HCT116 (cell line): ENCODE data around the gene GMEB1. TPM values are rescaled to one million over a fixed set of nuclear protein-coding genes. Genes with fewer than 3 reads are reported as not detected.
A peak's percentile ranks its signal among the peaks of the same experiment; 100 is the strongest.

Source experiments
- ATAC-seq: fragments of 200-7000 bp; cut with Tn5 transposase; 2 replicates; pipeline ENCODE4 v1.9.1; 2020; ENCODE audit warnings: mild to moderate bottlenecking, moderate library complexity
- BruUV-seq: library from RNA; stranded (reverse); fragments of 400-500 nt; replicated peaks from 2 replicates; lab custom pipeline; 2021; lab: Mats Ljungman, UMichigan
- CTCF ChIA-PET: fragments of 300-600 bp; sonication (Branson Sonifier 250); formaldehyde crosslinking; loops from one replicate; lab custom pipeline; 2021; ENCODE audit warnings: antibody characterized with exemption; lab: Charles Lee
- POLR2A ChIA-PET: fragments of 300-600, 350-600 bp; sonication (Branson Sonifier 250); formaldehyde crosslinking; loops from one replicate; lab custom pipeline; 2021; ENCODE audit warnings: antibody characterized with exemption; lab: Charles Lee
- RAD21 ChIA-PET, 2 experiments: fragments of 300-600 bp; sonication (Branson Sonifier 250); formaldehyde crosslinking; loops; one replicate each; lab custom pipeline; 2023; ENCODE audit warnings: low total read pairs in 2 of 2; ENCODE audit not compliant: uncharacterized antibody in 2 of 2, unreplicated experiment in 2 of 2, low non-redundant PET in 1 of 2; lab: Charles Lee
- DNase-seq: peaks from one replicate; pipeline ENCODE4 v3.0.0-alpha.2; 2010; ENCODE audit warnings: low read depth, low spot score
- H2AFZ ChIP-seq: fragments of 200-600 bp; shearing (Covaris generic), sonication (generic); 2 replicates; pipeline ENCODE4 v1.6.1; 2017; ENCODE audit warnings: low read depth, mixed run types, mixed read lengths, antibody characterized with exemption, low read length; ENCODE audit not compliant: poor library complexity, severe bottlenecking
- H3K27ac ChIP-seq: 2 replicates; pipeline ENCODE4 v1.5.1; 2012; ENCODE audit warnings: low read depth, low read length
- H3K27me3 ChIP-seq: fragments of 200-600 bp; sonication (generic); 2 replicates; pipeline ENCODE4 v1.6.1; 2016; ENCODE audit warnings: mixed run types, low read length, mixed read lengths; ENCODE audit not compliant: insufficient read depth
- H3K36me3 ChIP-seq, 2 experiments: fragments of 200-500 bp in 1 of 2; fragments of 200-600 bp in 1 of 2; sonication (Bioruptor generic) in 1 of 2; sonication (generic) in 1 of 2; 2 replicates each; pipeline versions ENCODE4 v1.5.1 to v1.6.1; 2014 to 2016; ENCODE audit warnings: low read length in 2 of 2, inconsistent platforms in 1 of 2, mixed read lengths in 1 of 2, mixed run types in 1 of 2; ENCODE audit not compliant: insufficient read depth in 2 of 2, control insufficient read depth in 1 of 2
- H3K4me1 ChIP-seq, 2 experiments: fragments of 200-600 bp in 1 of 2; sonication (generic) in 1 of 2; 2 replicates each; pipeline versions ENCODE4 v1.5.1 to v1.6.1; 2012 to 2017; ENCODE audit warnings: low read length in 2 of 2, inconsistent platforms in 1 of 2, mild to moderate bottlenecking in 1 of 2, mixed read lengths in 1 of 2, mixed run types in 1 of 2, moderate library complexity in 1 of 2; ENCODE audit not compliant: insufficient read depth in 2 of 2, control insufficient read depth in 1 of 2
- H3K4me2 ChIP-seq: fragments of 200-600 bp; sonication (generic); 2 replicates; pipeline ENCODE4 v1.6.1; 2017; ENCODE audit warnings: mixed run types, low read length, mixed read lengths
- H3K4me3 ChIP-seq, 2 experiments: fragments of 200-600 bp in 1 of 2; sonication (generic) in 1 of 2; replicated peaks in 1 of 2; 2 replicates each; pipeline ENCODE4 v1.5.1; 2011 to 2016; ENCODE audit warnings: low read length in 2 of 2, control low read depth in 1 of 2, low read depth in 1 of 2, mild to moderate bottlenecking in 1 of 2, mixed read lengths in 1 of 2, mixed run types in 1 of 2
- H3K79me2 ChIP-seq: fragments of 200-600 bp; sonication (generic); 2 replicates; pipeline ENCODE4 v1.6.1; 2017; ENCODE audit warnings: mild to moderate bottlenecking, mixed run types, low read length, moderate library complexity, mixed read lengths; ENCODE audit not compliant: insufficient read depth
- H3K9ac ChIP-seq: fragments of 200-600 bp; sonication (generic); 2 replicates; pipeline ENCODE4 v1.6.1; 2016; ENCODE audit warnings: low read length, mixed read lengths
- H3K9me2 ChIP-seq: fragments of 200-600 bp; sonication (generic), shearing (Covaris generic); 2 replicates; pipeline ENCODE4 v1.6.1; 2017; ENCODE audit warnings: mixed run types, mild to moderate bottlenecking, moderate library complexity; ENCODE audit not compliant: insufficient read depth
- H3K9me3 ChIP-seq, 2 experiments: fragments of 200-500 bp in 1 of 2; fragments of 200-600 bp in 1 of 2; sonication (Bioruptor generic) in 1 of 2; sonication (generic) in 1 of 2; 2 replicates each; pipeline ENCODE4 v1.6.1; 2014 to 2017; ENCODE audit warnings: low read length in 2 of 2, mixed read lengths in 2 of 2, inconsistent platforms in 1 of 2, low read depth in 1 of 2, mild to moderate bottlenecking in 1 of 2, mixed run types in 1 of 2, moderate library complexity in 1 of 2; ENCODE audit not compliant: control insufficient read depth in 1 of 2, insufficient read depth in 1 of 2
- H4K20me1 ChIP-seq: fragments of 200-600 bp; sonication (generic), shearing (Covaris generic); 2 replicates; pipeline ENCODE4 v1.6.1; 2017; ENCODE audit warnings: mixed run types, mild to moderate bottlenecking, moderate library complexity; ENCODE audit not compliant: insufficient read depth
- ATF3 ChIP-seq: IDR thresholded peaks from 2 replicates; pipeline ENCODE4 v1.6.1; 2012
- CBX3 ChIP-seq: IDR thresholded peaks from 2 replicates; pipeline ENCODE4 v1.6.1; 2012; ENCODE audit warnings: low read depth
- CTCF ChIP-seq, 3 experiments: fragments of 200-600 bp in 1 of 3; sonication (generic) in 1 of 3; IDR thresholded peaks in 2 of 3; conservative IDR thresholded peaks in 1 of 3; 2 replicates each; pipeline ENCODE4 v1.5.1; 2012 to 2017; ENCODE audit warnings: low read depth in 2 of 3, low read length in 2 of 3, antibody characterized with exemption in 1 of 3, borderline replicate concordance in 1 of 3, control low read depth in 1 of 3, mild to moderate bottlenecking in 1 of 3, mixed read lengths in 1 of 3, mixed run types in 1 of 3, moderate library complexity in 1 of 3; ENCODE audit not compliant: insufficient read depth in 1 of 3
- EGR1 ChIP-seq: IDR thresholded peaks from 2 replicates; pipeline ENCODE4 v1.6.1; 2012; ENCODE audit warnings: low read depth
- ELF1 ChIP-seq: IDR thresholded peaks from 2 replicates; pipeline ENCODE4 v1.6.1; 2012; ENCODE audit warnings: low read depth, borderline replicate concordance
- EZH2 ChIP-seq: fragments of 200-600 bp; sonication (generic); IDR thresholded peaks from 2 replicates; pipeline ENCODE4 v1.6.1; 2017; ENCODE audit warnings: antibody characterized with exemption, mixed run types
- EZH2phosphoT487 ChIP-seq: fragments of 200-600 bp; IDR thresholded peaks from 2 replicates; pipeline ENCODE4 v1.6.1; 2018; ENCODE audit warnings: antibody characterized with exemption, borderline replicate concordance
- FOSL1 ChIP-seq: IDR thresholded peaks from 2 replicates; pipeline ENCODE4 v1.6.1; 2012; ENCODE audit warnings: low read depth
- JUND ChIP-seq: IDR thresholded peaks from 2 replicates; pipeline ENCODE4 v1.6.1; 2012
- MAX ChIP-seq: IDR thresholded peaks from 2 replicates; pipeline ENCODE4 v1.6.1; 2012
- POLR2A ChIP-seq: IDR thresholded peaks from 2 replicates; pipeline ENCODE4 v1.7.0; 2011; ENCODE audit warnings: borderline replicate concordance; ENCODE audit not compliant: insufficient read depth, insufficient read length; ENCODE audit errors: extremely low read depth
- POLR2AphosphoS5 ChIP-seq: IDR thresholded peaks from 2 replicates; pipeline ENCODE4 v1.6.1; 2011; ENCODE audit warnings: mild to moderate bottlenecking, low read depth, low read length, moderate library complexity
- RAD21 ChIP-seq: IDR thresholded peaks from 2 replicates; pipeline ENCODE4 v1.6.1; 2012; ENCODE audit warnings: low read depth, mild to moderate bottlenecking
- REST ChIP-seq: IDR thresholded peaks from 2 replicates; pipeline ENCODE4 v1.6.1; 2012; ENCODE audit warnings: low read depth
- SP1 ChIP-seq: IDR thresholded peaks from 2 replicates; pipeline ENCODE4 v1.6.1; 2012; ENCODE audit warnings: low read depth
- SRF ChIP-seq: IDR thresholded peaks from 2 replicates; pipeline ENCODE4 v1.6.1; 2012; ENCODE audit warnings: low read depth
- YY1 ChIP-seq: IDR thresholded peaks from 2 replicates; pipeline ENCODE4 v1.6.1; 2011; ENCODE audit warnings: low read length, low read depth, moderate library complexity, mild to moderate bottlenecking; ENCODE audit not compliant: insufficient replicate concordance; ENCODE audit errors: extremely low read depth
- ZBTB33 ChIP-seq: IDR thresholded peaks from 2 replicates; pipeline ENCODE4 v1.6.1; 2011; ENCODE audit warnings: mild to moderate bottlenecking, low read length, moderate library complexity; ENCODE audit not compliant: insufficient replicate concordance; ENCODE audit errors: extremely low read depth
- ZFX ChIP-seq: fragments of 450-650 bp; IDR thresholded peaks from 2 replicates; pipeline ENCODE4 v1.6.1; 2017
- ZNF274 ChIP-seq: fragments of 200-500 bp; sonication (Bioruptor generic); IDR thresholded peaks from 2 replicates; pipeline ENCODE4 v1.6.1; 2014; ENCODE audit warnings: mild to moderate bottlenecking, low read depth, low read length, inconsistent platforms
- intact Hi-C: fragments of 100-400 bp; cut with micrococcal nuclease; formaldehyde crosslinking; loops from 2 replicates; pipeline ENCODE4 v1.10.0; 2022
- total RNA-seq: library from RNA; stranded (reverse); gene quantifications from one replicate; pipeline ENCODE4 v1.2.1, GENCODE V29; 2021; ENCODE audit not compliant: unreplicated experiment

The GMEB1 gene
- total RNA-seq, 1 experiment from 2014 or later: 19.8 TPM

- Histone ChIP-seq H2AFZ (no peak overlapping the region), H3K4me3 (no peak overlapping the region), H3K9ac (peak overlapping the region; percentile 32; the same call in 1 of the 2 replicates), H3K36me3 (no peaks in the 10 kb centered on the region), H4K20me1 (no peaks in the 10 kb centered on the region), H3K27ac (peak overlapping the region; percentile 60; the same call in 1 of the 2 replicates), H3K9me2 (no peaks in the 10 kb centered on the region), H3K4me1 (peaks cover 13 to 30% of the 10 kb centered on the region in 2 experiments), H3K4me2 (peak overlapping the region; percentile 41; the same call in 1 of the 2 replicates), H3K27me3 (no peaks in the 10 kb centered on the region), H3K79me2 (no peaks in the 10 kb centered on the region), H3K9me3 (no peaks in the 10 kb centered on the region)
- CTCF ChIA-PET: no interaction called here
- no peak for TF ChIP-seq EZH2
- TF ChIP-seq YY1: no peak
- TF ChIP-seq ELF1: no peak
- no peak for TF ChIP-seq FOSL1
- no peak for TF ChIP-seq ZFX
- no peak for TF ChIP-seq ZBTB33
- no peak for TF ChIP-seq JUND
- no peak for TF ChIP-seq REST
- TF ChIP-seq ATF3: no peak
- TF ChIP-seq EZH2phosphoT487: no peak
- TF ChIP-seq SRF: no peak
- TF ChIP-seq CBX3: no peak
- no peak for TF ChIP-seq CTCF (IDR thresholded peaks at IDR 0.05 in 2 of 3, conservative IDR thresholded peaks at IDR 0.05 in 1 of 3; ENCODE audit: borderline replicate concordance in 1 of 3, insufficient read depth in 1 of 3, low read depth in 2 of 3, low read length in 2 of 3)
- no peak for TF ChIP-seq RAD21
- TF ChIP-seq POLR2A: no peak
- no peak for TF ChIP-seq SP1
- no peak for TF ChIP-seq ZNF274
- no peak for TF ChIP-seq POLR2AphosphoS5
- no peak for TF ChIP-seq MAX
- TF ChIP-seq EGR1: no peak
- ATAC-seq (no peak), DNase-seq (no peak)
- POLR2A ChIA-PET: interaction anchor here (1.0 to 2.1 kb wide), 3 partner anchors 16 to 138 kb away, joined by 3 to 10 read pairs (median 7); partner anchors contain the start of genes RNU11 and YTHDF2
- intact Hi-C loops: no loop called here
- RAD21 ChIA-PET: no interaction called here
- no TSS peak for BruUV-seq
Observed at GRCh38 chr1:28720376-28720775, 51.8 kb downstream of the GMEB1 start.
